Stomach (tissue), 9 donors: ENCODE results near the gene TBC1D3B. TPM values are rescaled to one million over a fixed set of nuclear protein-coding genes. Genes with fewer than 3 reads are reported as not detected.

ENCODE experiments used
- DNase-seq, 2 donors: peaks; one replicate each; pipeline versions ENCODE4 v3.0.0 to v3.0.0-alpha.2; 2013 to 2019
- H3K27ac ChIP-seq, 5 donors: fragments of 200-600 bp in 4 of 5; sonication (generic) in 4 of 5; one replicate each; pipeline ENCODE4 v1.5.1; 2013 to 2019; ENCODE audit warnings: mild to moderate bottlenecking in 1 of 5, moderate library complexity in 1 of 5
- H3K27me3 ChIP-seq, 3 donors: fragments of 200-600 bp; sonication (generic); one replicate each; pipeline ENCODE4 v1.5.1; 2017 to 2019; ENCODE audit warnings: mixed run types in 1 of 3
- H3K36me3 ChIP-seq, 4 donors: fragments of 200-600 bp; sonication (generic); 1 replicate in 3 of 4; 2 replicates in 1 of 4; pipeline ENCODE4 v1.5.1; 2016 to 2019
- H3K4me1 ChIP-seq, 4 donors: fragments of 200-600 bp; sonication (generic); one replicate each; pipeline ENCODE4 v1.5.1; 2016 to 2019
- H3K4me3 ChIP-seq, 4 donors: fragments of 200-600 bp; sonication (generic) in 3 of 4; one replicate each; pipeline ENCODE4 v1.5.1; 2016 to 2019; ENCODE audit warnings: mild to moderate bottlenecking in 1 of 4
- H3K9me3 ChIP-seq, 4 donors: fragments of 200-600 bp; sonication (generic); one replicate each; pipeline ENCODE4 v1.5.1; 2016 to 2019
- EP300 ChIP-seq: sonication (generic); formaldehyde crosslinking; IDR thresholded peaks from one replicate; pipeline ENCODE4 v1.6.1; 2017; ENCODE audit warnings: antibody characterized with exemption
- POLR2A ChIP-seq, 4 donors: fragments of 450-650 bp; IDR thresholded peaks; one replicate each; pipeline ENCODE4 v1.6.1; 2016; ENCODE audit warnings: antibody characterized with exemption in 4 of 4, control low read depth in 2 of 4, mild to moderate bottlenecking in 1 of 4, moderate library complexity in 1 of 4
- POLR2AphosphoS5 ChIP-seq, 3 donors: sonication (generic); formaldehyde crosslinking; IDR thresholded peaks; one replicate each; pipeline ENCODE4 v1.6.1; 2016; ENCODE audit warnings: antibody characterized with exemption in 3 of 3
- WGBS, 5 donors: extraction: QIAGEN DNeasy Blood & Tissue Kit in 3 of 5; methylation state at CpG; one replicate each; pipeline versions ENCODE4 v1.1.5 to v1.1.7; 2013 to 2018; 5-methylcytosine and 5-hydroxymethylcytosine counted together
- intact Hi-C: fragments of 100-400 bp; cut with DNase I; formaldehyde crosslinking; loops from one replicate; pipeline ENCODE4 v1.15.1; 2023; ENCODE audit warnings: low total_unique reads
- polyA plus RNA-seq, 3 donors: library from polyadenylated mRNA; stranded (reverse); fragments of 200-250 nt; gene quantifications; one replicate each; pipeline ENCODE4 v1.2.3, GENCODE V29; 2013
- total RNA-seq, 5 donors: library from RNA; depleted of rRNA; stranded (reverse); fragments of >200 nt; gene quantifications; one replicate each; pipeline versions ENCODE4 v1.1.0 to v1.2.3, GENCODE V29; 2014 to 2016
- TF ChIP-seq, protein P1 (sequence below), 7 experiments: fragments of 450-650 bp in 4 of 7; fragments of 200-600 bp in 3 of 7; sonication (generic) in 3 of 7; IDR thresholded peaks; one replicate each; pipeline ENCODE4 v1.5.1; 2016 to 2019; ENCODE audit warnings: antibody characterized with exemption in 7 of 7, control low read depth in 2 of 7, mild to moderate bottlenecking in 1 of 7
- donor health status: healthy with polysubstance abuse.
- donor health status: Bipolar disorder and iron deficiency.
- donor health status: healthy.

Gene TBC1D3B
- total and polyA plus RNA-seq, 8 donors: 0.81 to 4.6 (median 1.6) TPM; not detected in 4

DNA sequence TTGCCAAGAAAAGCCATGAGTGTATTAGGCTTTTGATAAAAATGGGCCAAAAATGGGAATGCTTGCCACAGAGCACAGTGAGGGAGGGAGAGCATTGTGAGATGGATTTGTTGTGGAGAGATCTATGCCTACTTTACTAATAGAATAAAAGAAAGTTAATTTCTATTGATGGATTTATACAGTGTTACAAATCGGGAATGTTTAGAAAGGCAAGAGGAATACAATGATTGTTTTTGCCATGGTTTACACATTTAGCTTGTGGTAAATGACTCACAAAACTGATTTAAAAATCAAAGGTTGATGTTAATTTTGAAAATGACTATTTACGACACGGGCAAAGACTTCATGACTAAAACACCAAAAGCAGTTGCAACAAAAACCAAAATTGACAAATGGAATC, 56.2 kb downstream of the TBC1D3B start:
- H3K4me3 ChIP-seq: no peak overlapping the region
- DNase-seq: no peak
- peaks cover 0 to 16% (median 0%) of the 10 kb centered on the region in 3 donors for H3K27me3 ChIP-seq
- peaks cover 5 to 6% (median 5%) of the 10 kb centered on the region in 4 donors for H3K9me3 ChIP-seq
- H3K4me1 ChIP-seq: no peaks in the 10 kb centered on the region
- 68 to 79% (median 70%) methylated on average over 3 of the region's 3 CpGs for WGBS, 5 donors
- no peaks in the 10 kb centered on the region for H3K36me3 ChIP-seq
- H3K27ac ChIP-seq: no peak overlapping the region
- intact Hi-C loops: no loop called here
- TF ChIP-seq, protein P1, sequence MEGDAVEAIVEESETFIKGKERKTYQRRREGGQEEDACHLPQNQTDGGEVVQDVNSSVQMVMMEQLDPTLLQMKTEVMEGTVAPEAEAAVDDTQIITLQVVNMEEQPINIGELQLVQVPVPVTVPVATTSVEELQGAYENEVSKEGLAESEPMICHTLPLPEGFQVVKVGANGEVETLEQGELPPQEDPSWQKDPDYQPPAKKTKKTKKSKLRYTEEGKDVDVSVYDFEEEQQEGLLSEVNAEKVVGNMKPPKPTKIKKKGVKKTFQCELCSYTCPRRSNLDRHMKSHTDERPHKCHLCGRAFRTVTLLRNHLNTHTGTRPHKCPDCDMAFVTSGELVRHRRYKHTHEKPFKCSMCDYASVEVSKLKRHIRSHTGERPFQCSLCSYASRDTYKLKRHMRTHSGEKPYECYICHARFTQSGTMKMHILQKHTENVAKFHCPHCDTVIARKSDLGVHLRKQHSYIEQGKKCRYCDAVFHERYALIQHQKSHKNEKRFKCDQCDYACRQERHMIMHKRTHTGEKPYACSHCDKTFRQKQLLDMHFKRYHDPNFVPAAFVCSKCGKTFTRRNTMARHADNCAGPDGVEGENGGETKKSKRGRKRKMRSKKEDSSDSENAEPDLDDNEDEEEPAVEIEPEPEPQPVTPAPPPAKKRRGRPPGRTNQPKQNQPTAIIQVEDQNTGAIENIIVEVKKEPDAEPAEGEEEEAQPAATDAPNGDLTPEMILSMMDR (IDR thresholded peaks at IDR 0.05): no peak
- TF ChIP-seq EP300 (no peak), POLR2A (IDR thresholded peaks at IDR 0.05) (no peak), POLR2AphosphoS5 (IDR thresholded peaks at IDR 0.05) (no peak)

DNA sequence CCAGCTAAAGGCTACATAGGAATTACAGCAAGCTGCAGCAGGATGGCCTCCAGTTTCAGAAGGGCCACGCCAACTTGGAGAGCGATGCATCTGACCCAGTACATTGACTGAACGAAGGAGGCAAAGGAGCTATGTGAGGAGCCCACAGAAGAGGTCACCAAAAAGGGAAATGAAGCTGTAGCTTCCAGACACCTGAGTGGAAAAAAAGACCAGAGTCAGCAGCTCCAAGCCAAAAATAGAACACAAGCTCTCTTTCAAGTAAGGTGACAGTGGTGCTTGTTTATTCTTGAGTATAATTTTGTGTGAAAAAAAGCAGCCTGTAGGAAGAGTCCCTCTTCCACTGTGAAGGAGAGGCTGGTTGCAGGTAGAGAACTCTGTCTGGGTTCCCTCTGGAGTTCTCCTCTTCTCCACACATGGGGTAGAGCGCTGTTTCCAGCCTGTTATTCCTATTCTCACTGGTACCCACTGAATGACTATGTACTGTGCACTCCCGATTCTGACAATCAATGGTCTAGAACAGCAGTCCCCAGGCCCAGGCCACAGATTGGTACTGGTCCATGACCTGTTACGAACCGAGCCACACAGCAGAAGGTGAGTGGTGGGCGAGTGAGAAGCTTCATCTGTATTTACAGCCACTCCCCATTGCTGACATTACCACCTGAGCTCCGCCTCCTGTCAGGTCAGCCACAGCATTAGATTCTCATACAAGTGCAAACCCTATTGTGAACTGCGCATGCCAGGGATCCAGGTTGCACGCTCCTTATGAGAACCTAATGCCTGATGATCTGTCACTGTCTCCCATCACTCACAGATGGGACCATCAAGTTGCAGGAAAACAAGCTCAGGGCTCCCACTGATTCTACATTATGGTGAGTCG, 57.7 kb downstream of the TBC1D3B start:
- DNase-seq: no peak
- Histone ChIP-seq H3K4me1 (no peaks in the 10 kb centered on the region), H3K36me3 (no peaks in the 10 kb centered on the region), H3K4me3 (no peak overlapping the region), H3K27me3 (peaks cover 0 to 11% (median 0%) of the 10 kb centered on the region in 3 donors), H3K9me3 (no peaks in the 10 kb centered on the region), H3K27ac (no peak overlapping the region)
- intact Hi-C loops: no loop called here
- WGBS, 5 donors: 82 to 90% (median 88%) methylated on average over 12 of the region's 12 CpGs
- no peak for TF ChIP-seq POLR2AphosphoS5 (IDR thresholded peaks at IDR 0.05)
- TF ChIP-seq EP300: no peak
- TF ChIP-seq, protein P1 (IDR thresholded peaks at IDR 0.05): no peak
- TF ChIP-seq POLR2A (IDR thresholded peaks at IDR 0.05): no peak

DNA sequence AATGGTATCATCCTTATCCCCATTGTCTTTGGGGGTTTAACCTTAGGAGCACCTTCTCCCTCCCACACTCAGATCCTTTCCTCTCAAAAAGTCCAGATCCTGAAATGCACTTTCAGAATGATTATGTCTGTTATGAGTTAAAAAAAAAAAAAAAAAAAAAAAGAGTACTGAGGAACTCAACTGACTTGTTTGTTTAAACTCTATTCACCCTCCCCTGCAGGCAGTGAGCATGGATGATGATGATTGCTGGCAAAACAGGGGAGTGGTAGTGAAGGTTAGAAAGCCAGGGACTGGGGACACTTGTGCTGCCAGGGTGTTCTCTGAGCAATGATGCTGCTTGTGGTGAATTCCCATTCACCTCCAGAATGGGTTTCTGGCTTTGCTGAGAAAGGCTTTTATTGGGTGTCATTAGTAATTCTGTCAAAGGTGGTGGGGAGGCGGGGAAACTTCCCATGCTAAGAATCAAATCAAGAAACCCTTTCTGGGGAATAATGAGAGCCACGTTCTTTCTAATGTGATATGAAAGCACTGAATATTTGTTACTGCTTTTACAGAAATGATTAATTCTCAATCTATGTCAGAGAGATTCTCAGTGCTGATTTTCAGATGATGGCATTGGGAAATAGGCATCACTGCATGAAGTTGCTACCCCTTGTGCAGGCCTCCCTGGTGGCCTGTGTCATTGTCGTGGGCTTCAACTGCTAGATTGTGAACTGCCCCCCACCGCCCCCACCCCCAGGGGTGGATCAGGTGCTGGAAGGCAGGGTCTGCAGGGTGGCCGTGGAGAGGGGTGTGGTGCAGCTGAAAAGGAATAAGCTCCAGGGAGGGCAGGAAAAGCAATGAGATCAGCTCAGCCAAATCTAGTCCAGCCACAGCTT, 58.7 kb downstream of the TBC1D3B start:
- no peak for TF ChIP-seq POLR2A (IDR thresholded peaks at IDR 0.05)
- TF ChIP-seq, protein P1 (IDR thresholded peaks at IDR 0.05): no peak
- TF ChIP-seq EP300: no peak
- TF ChIP-seq POLR2AphosphoS5 (IDR thresholded peaks at IDR 0.05): no peak
- no peaks in the 10 kb centered on the region for H3K4me1 ChIP-seq
- no peak overlapping the region for H3K27ac ChIP-seq
- WGBS, 5 donors: 30 to 62% (median 35%) methylated on average over 2 to 5 of the region's 5 CpGs
- H3K4me3 ChIP-seq: no peak overlapping the region
- H3K9me3 ChIP-seq: peaks cover 0 to 2% (median 0%) of the 10 kb centered on the region in 4 donors
- no peaks in the 10 kb centered on the region for H3K36me3 ChIP-seq
- intact Hi-C loops: no loop called here
- H3K27me3 ChIP-seq: peaks cover 0 to 11% (median 0%) of the 10 kb centered on the region in 3 donors
- no peak for DNase-seq

Other genes starting within 250 kb of the TBC1D3B start
- 1 to 10 TPM in 1 of 5 donors, not detected in 4; 5.9 TPM for gene RDM1, start 245.9 kb downstream of the TBC1D3B start, total RNA-seq
- gene RDM1, start 245.9 kb downstream of the TBC1D3B start, polyA plus RNA-seq: under 1 TPM in 1 of 3 donors, not detected in 2; 0.98 TPM
- not detected for gene LYZL6, start 232.9 kb downstream of the TBC1D3B start, total RNA-seq
- not detected for gene LYZL6, start 232.9 kb downstream of the TBC1D3B start, polyA plus RNA-seq
- under 1 TPM in 1 of 5 donors, not detected in 4; 0.72 TPM for gene CCL16, start 195.1 kb downstream of the TBC1D3B start, total RNA-seq
- under 1 TPM in 1 of 3 donors, not detected in 2; 0.15 TPM for gene CCL16, start 195.1 kb downstream of the TBC1D3B start, polyA plus RNA-seq
- gene CCL14, start 189.9 kb downstream of the TBC1D3B start, total RNA-seq: 1 to 10 TPM in 4 of 5 donors, under 1 TPM in 1; 0.58 to 8.4 (median 2.2) TPM
- gene CCL14, start 189.9 kb downstream of the TBC1D3B start, polyA plus RNA-seq: 10 to 100 TPM in 2 of 3 donors, 1 to 10 TPM in 1; 2.9 to 80.3 (median 19.6) TPM
- gene CCL15, start 175.1 kb downstream of the TBC1D3B start, total RNA-seq: 1 to 10 TPM in 1 of 5 donors, not detected in 4; 1.2 TPM
- gene CCL15, start 175.1 kb downstream of the TBC1D3B start, polyA plus RNA-seq: not detected
- 1 to 10 TPM in 1 of 5 donors, not detected in 4; 1.4 TPM for gene CCL23, start 158.7 kb downstream of the TBC1D3B start, total RNA-seq
- gene CCL23, start 158.7 kb downstream of the TBC1D3B start, polyA plus RNA-seq: 1 to 10 TPM in 1 of 3 donors, not detected in 2; 4.8 TPM
- 1 to 10 TPM in 1 of 5 donors, not detected in 4; 4.0 TPM for gene CCL18, start 112.4 kb downstream of the TBC1D3B start, total RNA-seq
- 10 to 100 TPM in 1 of 3 donors, under 1 TPM in 2; 0.87 to 12.2 (median 0.92) TPM for gene CCL18, start 112.4 kb downstream of the TBC1D3B start, polyA plus RNA-seq
- 1 to 10 TPM in 2 of 5 donors, not detected in 3; 2.9 to 7.2 TPM for gene CCL3, start 86.5 kb downstream of the TBC1D3B start, total RNA-seq
- gene CCL3, start 86.5 kb downstream of the TBC1D3B start, polyA plus RNA-seq: 10 to 100 TPM in 1 of 3 donors, 1 to 10 TPM in 2; 2.0 to 19.1 (median 2.9) TPM
- gene CCL4, start 72.8 kb downstream of the TBC1D3B start, total RNA-seq: 10 to 100 TPM in 1 of 5 donors, 1 to 10 TPM in 2, not detected in 2; 1.8 to 10.7 (median 9.3) TPM
- gene CCL4, start 72.8 kb downstream of the TBC1D3B start, polyA plus RNA-seq: 1 to 10 TPM; 1.6 to 8.1 (median 8.1) TPM
- gene CCL3L1, start 20.1 kb upstream of the TBC1D3B start, total RNA-seq: 10 to 100 TPM in 1 of 5 donors, not detected in 4; 34.4 TPM
- gene CCL3L1, start 20.1 kb upstream of the TBC1D3B start, polyA plus RNA-seq: 1 to 10 TPM in 2 of 3 donors, under 1 TPM in 1; 0.30 to 2.7 (median 1.2) TPM
- under 1 TPM in 1 of 5 donors, not detected in 4; 0.73 TPM for gene CCL4L2, start 34.4 kb upstream of the TBC1D3B start, total RNA-seq
- 1 to 10 TPM in 2 of 3 donors, under 1 TPM in 1; 0.25 to 4.3 (median 3.5) TPM for gene CCL4L2, start 34.4 kb upstream of the TBC1D3B start, polyA plus RNA-seq
- gene TBC1D3I, start 87.9 kb upstream of the TBC1D3B start, total RNA-seq: 1 to 10 TPM in 1 of 5 donors, not detected in 4; 5.8 TPM
- under 1 TPM in 1 of 3 donors, not detected in 2; 0.65 TPM for gene TBC1D3I, start 87.9 kb upstream of the TBC1D3B start, polyA plus RNA-seq
- gene TBC1D3G, start 147.2 kb upstream of the TBC1D3B start, total RNA-seq: not detected
- gene TBC1D3G, start 147.2 kb upstream of the TBC1D3B start, polyA plus RNA-seq: 1 to 10 TPM in 1 of 3 donors, under 1 TPM in 1, not detected in 1; 0.61 to 4.1 TPM
- gene TBC1D3H, start 211.8 kb upstream of the TBC1D3B start, total RNA-seq: not detected
- 1 to 10 TPM in 1 of 3 donors, under 1 TPM in 1, not detected in 1; 0.61 to 6.1 TPM for gene TBC1D3H, start 211.8 kb upstream of the TBC1D3B start, polyA plus RNA-seq